Gastrocnemius medialis (tissue), 4 donors: Measurements from ENCODE around the gene TIMP3.

Source experiments
- CTCF ChIP-seq, 5 experiments: fragments of 450-650 bp in 3 of 5; fragments of 200-600 bp in 2 of 5; sonication (generic) in 2 of 5; IDR thresholded peaks in 4 of 5; conservative IDR thresholded peaks in 1 of 5; 1 replicate in 4 of 5; 2 replicates in 1 of 5; pipeline ENCODE4 v1.5.1; 2016 to 2019; ENCODE audit warnings: antibody characterized with exemption in 5 of 5, mild to moderate bottlenecking in 3 of 5, moderate library complexity in 3 of 5
- POLR2A ChIP-seq, 2 donors: fragments of 450-650 bp; IDR thresholded peaks; one replicate each; pipeline ENCODE4 v1.6.1; 2017; ENCODE audit warnings: antibody characterized with exemption in 2 of 2, mild to moderate bottlenecking in 2 of 2, moderate library complexity in 2 of 2

- TF ChIP-seq CTCF (IDR thresholded peaks at IDR 0.05 in 4 of 5, conservative IDR thresholded peaks at IDR 0.05 in 1 of 5) (no peak), POLR2A (IDR thresholded peaks at IDR 0.05) (no peak)
Measured at GRCh38 chr22:32909581-32910428, 108.3 kb downstream of the TIMP3 start.
